NB4 (cell line): ENCODE measurements around the gene CRYBB3.
"Not testable (repeated sequence)": the region's sequence is repeated elsewhere in the genome, so short reads cannot be mapped to it uniquely, and the experiment has no call there.

Experiments used
- MYC ChIP-seq: IDR thresholded peaks from 2 replicates; pipeline ENCODE4 v1.6.1; 2011; ENCODE audit warnings: low read depth, low read length
- POLR2A ChIP-seq: IDR thresholded peaks from 2 replicates; pipeline ENCODE4 v1.6.1; 2011; ENCODE audit warnings: mild to moderate bottlenecking; ENCODE audit not compliant: insufficient read length; ENCODE audit errors: extremely low read depth
- TF ChIP-seq, protein P1 (sequence below): IDR thresholded peaks from one replicate; pipeline ENCODE4 v1.5.1; 2012; ENCODE audit warnings: low read depth, low read length
- TF ChIP-seq, protein P2 (sequence below): IDR thresholded peaks from 2 replicates; pipeline ENCODE4 v1.6.1; 2011; ENCODE audit warnings: low read depth, low read length

DNA sequence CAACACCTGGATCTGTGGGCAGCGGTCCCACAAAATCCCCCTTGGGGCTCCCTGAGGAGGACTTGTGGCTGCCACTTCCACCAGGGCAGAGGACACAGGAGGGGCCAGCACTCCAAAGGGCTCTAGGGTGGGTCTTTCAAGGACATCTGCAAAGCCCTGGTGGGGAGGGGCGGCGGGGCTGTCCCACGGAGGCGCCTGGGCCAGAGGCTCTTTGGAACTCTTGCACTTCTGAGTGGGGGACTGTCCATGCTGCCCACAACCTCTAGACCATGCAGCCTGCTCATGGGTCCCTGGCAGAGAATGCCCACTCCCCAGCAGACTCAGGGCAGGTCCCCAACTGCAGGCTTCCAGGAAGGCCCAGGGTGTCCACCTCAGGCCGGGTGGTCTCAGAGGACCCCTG lies 21.3 kb upstream of the CRYBB3 start:
- TF ChIP-seq, protein P1, sequence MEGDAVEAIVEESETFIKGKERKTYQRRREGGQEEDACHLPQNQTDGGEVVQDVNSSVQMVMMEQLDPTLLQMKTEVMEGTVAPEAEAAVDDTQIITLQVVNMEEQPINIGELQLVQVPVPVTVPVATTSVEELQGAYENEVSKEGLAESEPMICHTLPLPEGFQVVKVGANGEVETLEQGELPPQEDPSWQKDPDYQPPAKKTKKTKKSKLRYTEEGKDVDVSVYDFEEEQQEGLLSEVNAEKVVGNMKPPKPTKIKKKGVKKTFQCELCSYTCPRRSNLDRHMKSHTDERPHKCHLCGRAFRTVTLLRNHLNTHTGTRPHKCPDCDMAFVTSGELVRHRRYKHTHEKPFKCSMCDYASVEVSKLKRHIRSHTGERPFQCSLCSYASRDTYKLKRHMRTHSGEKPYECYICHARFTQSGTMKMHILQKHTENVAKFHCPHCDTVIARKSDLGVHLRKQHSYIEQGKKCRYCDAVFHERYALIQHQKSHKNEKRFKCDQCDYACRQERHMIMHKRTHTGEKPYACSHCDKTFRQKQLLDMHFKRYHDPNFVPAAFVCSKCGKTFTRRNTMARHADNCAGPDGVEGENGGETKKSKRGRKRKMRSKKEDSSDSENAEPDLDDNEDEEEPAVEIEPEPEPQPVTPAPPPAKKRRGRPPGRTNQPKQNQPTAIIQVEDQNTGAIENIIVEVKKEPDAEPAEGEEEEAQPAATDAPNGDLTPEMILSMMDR, result not testable (repeated sequence)
- not testable (repeated sequence) for TF ChIP-seq POLR2A, MYC
- TF ChIP-seq, protein P2, sequence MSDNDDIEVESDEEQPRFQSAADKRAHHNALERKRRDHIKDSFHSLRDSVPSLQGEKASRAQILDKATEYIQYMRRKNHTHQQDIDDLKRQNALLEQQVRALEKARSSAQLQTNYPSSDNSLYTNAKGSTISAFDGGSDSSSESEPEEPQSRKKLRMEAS, result not testable (repeated sequence)
